ENCODE data around the gene CYTH3.

- TF ChIP-seq CTCF (IDR thresholded peaks at IDR 0.05 in 8 of 11, conservative IDR thresholded peaks at IDR 0.05 in 3 of 11), result no peak
- no peak for TF ChIP-seq POLR2AphosphoS5 (IDR thresholded peaks at IDR 0.05)
These were observed 70.3 kb downstream of the CYTH3 start for GRCh38 chr7:6202117-6202516.

All from spleen (tissue), 7 donors.